ENCODE results near the gene CLEC20A.

CLEC20A gene

GRCh38 chr1:178496410-178497135 lies at the start of gene CLEC20A:
CLEC20A (minus strand) TSS chr1:178496964; CDS start chr1:178496939, 25 bp downstream.
- in situ Hi-C loops (cut with HindIII; ENCODE audit: low sequenced_read_pairs): no loop called here

- in situ Hi-C loops (cut with HindIII; ENCODE audit: low sequenced_read_pairs): no loop called here
Observed at GRCh38 chr1:178544531-178544930, 47.8 kb upstream of the CLEC20A start.

GRCh38 chr1:178543290-178543607 lies 46.5 kb upstream of the CLEC20A start:
- in situ Hi-C loops (cut with HindIII; ENCODE audit: low sequenced_read_pairs): no loop called here

GRCh38 chr1:178542554-178543289 lies 46.0 kb upstream of the CLEC20A start:
- in situ Hi-C loops (cut with HindIII; ENCODE audit: low sequenced_read_pairs): no loop called here

GRCh38 chr1:178541829-178542553 lies 45.2 kb upstream of the CLEC20A start:
- in situ Hi-C loops (cut with HindIII; ENCODE audit: low sequenced_read_pairs): no loop called here

GRCh38 chr1:178541379-178541778 lies 44.6 kb upstream of the CLEC20A start:
- in situ Hi-C loops (cut with HindIII; ENCODE audit: low sequenced_read_pairs): no loop called here

- in situ Hi-C loops (cut with HindIII; ENCODE audit: low sequenced_read_pairs): no loop called here
Observed at GRCh38 chr1:178540646-178541045, 43.9 kb upstream of the CLEC20A start.

- in situ Hi-C loops (cut with HindIII; ENCODE audit: low sequenced_read_pairs): no loop called here
Observed at GRCh38 chr1:178540204-178540603, 43.4 kb upstream of the CLEC20A start.

GRCh38 chr1:178539291-178539690 lies 42.5 kb upstream of the CLEC20A start:
- in situ Hi-C loops (cut with HindIII; ENCODE audit: low sequenced_read_pairs): no loop called here

- in situ Hi-C loops (cut with HindIII; ENCODE audit: low sequenced_read_pairs): no loop called here
Observed at GRCh38 chr1:178538192-178538916, 41.6 kb upstream of the CLEC20A start.

GRCh38 chr1:178537382-178538090 lies 40.8 kb upstream of the CLEC20A start:
- in situ Hi-C loops (cut with HindIII; ENCODE audit: low sequenced_read_pairs): no loop called here

GRCh38 chr1:178536844-178537371 lies 40.1 kb upstream of the CLEC20A start:
- in situ Hi-C loops (cut with HindIII; ENCODE audit: low sequenced_read_pairs): no loop called here

- in situ Hi-C loops (cut with HindIII; ENCODE audit: low sequenced_read_pairs): no loop called here
Observed at GRCh38 chr1:178536329-178536728, 39.6 kb upstream of the CLEC20A start.

GRCh38 chr1:178534137-178534868 lies 37.5 kb upstream of the CLEC20A start:
- in situ Hi-C loops (cut with HindIII; ENCODE audit: low sequenced_read_pairs): no loop called here

- in situ Hi-C loops (cut with HindIII; ENCODE audit: low sequenced_read_pairs): no loop called here
Observed at GRCh38 chr1:178533121-178533946, 36.6 kb upstream of the CLEC20A start.

- in situ Hi-C loops (cut with HindIII; ENCODE audit: low sequenced_read_pairs): no loop called here
Observed at GRCh38 chr1:178532392-178532791, 35.6 kb upstream of the CLEC20A start.

GRCh38 chr1:178531887-178532286 lies 35.1 kb upstream of the CLEC20A start:
- in situ Hi-C loops (cut with HindIII; ENCODE audit: low sequenced_read_pairs): no loop called here

GRCh38 chr1:178530502-178530901 lies 33.7 kb upstream of the CLEC20A start:
- in situ Hi-C loops (cut with HindIII; ENCODE audit: low sequenced_read_pairs): no loop called here

GRCh38 chr1:178530037-178530402 lies 33.3 kb upstream of the CLEC20A start:
- in situ Hi-C loops (cut with HindIII; ENCODE audit: low sequenced_read_pairs): no loop called here

All from DLD1 (cell line).